Anterior cingulate cortex (tissue), 58 donors: Measurements from ENCODE around the gene CEP63.

Experiments used
- DNase-seq, 58 donors: peaks; one replicate each; lab custom pipeline; 2025; lab: John Stamatoyannopoulos, UW

The CEP63 gene

DNA sequence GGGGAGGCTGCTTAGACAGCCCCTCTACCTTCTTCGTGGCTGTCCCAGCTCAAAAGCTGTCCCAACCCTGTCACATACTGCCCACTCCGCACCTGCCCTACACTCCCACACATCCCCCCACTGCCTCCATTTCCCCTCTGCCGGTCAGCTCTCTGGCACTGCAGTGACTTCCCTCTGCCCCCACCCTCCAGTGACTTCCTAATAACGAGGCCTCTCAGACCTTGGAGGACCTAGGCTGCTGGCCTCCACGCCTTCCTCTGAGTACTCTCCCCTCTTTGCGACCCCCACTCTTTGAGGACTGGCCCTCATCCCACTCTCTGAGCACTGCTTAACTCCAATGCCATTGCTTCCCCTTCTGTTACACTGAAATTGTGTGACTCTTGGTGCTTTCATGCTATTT lies 119.7 kb downstream of the CEP63 start:
- DNase-seq = no peak

- DNase-seq = no peak
Observed at GRCh38 chr3:134606033-134607025, 120.5 kb downstream of the CEP63 start.

- DNase-seq = no peak
Observed at GRCh38 chr3:134607054-134608022, 121.5 kb downstream of the CEP63 start.

- DNase-seq = peak in 1 of 58 donors; percentile 5
Observed at GRCh38 chr3:134608023-134608770, 122.3 kb downstream of the CEP63 start.

DNA sequence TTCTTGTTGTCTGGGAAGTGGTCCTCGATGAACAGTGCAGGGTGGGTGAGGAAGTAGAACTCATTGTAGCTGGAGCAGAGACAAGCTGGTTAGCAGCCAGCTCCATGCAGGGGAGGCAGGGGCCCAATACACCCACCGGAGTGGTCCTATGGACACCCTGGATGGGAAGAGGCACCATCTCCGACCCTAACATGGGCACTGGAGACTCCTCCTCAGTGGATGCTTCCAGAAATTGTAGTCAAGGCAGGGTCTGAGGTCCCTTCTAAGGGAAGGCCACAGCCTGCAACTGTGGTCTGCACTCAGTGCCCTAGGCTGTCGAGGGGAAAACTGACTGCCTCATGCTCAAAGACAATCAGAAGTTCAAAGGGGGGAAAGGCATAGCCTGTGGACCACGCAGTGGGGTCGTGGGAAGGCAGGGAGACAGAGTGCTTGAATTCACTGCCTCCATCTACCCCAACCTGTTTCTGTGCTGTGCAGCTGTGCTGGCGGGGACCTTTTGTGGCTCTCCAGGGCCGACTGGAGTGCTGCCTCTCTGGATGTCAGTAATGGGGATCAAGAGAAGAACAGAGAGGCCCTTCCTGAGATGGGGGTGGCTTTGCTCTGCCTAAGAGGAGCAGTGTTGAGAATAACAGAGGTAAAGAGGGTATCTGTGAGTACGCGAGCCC lies 123.0 kb downstream of the CEP63 start:
- DNase-seq = no peak

GRCh38 chr3:134609821-134610431 lies 124.1 kb downstream of the CEP63 start:
- DNase-seq = no peak

DNA sequence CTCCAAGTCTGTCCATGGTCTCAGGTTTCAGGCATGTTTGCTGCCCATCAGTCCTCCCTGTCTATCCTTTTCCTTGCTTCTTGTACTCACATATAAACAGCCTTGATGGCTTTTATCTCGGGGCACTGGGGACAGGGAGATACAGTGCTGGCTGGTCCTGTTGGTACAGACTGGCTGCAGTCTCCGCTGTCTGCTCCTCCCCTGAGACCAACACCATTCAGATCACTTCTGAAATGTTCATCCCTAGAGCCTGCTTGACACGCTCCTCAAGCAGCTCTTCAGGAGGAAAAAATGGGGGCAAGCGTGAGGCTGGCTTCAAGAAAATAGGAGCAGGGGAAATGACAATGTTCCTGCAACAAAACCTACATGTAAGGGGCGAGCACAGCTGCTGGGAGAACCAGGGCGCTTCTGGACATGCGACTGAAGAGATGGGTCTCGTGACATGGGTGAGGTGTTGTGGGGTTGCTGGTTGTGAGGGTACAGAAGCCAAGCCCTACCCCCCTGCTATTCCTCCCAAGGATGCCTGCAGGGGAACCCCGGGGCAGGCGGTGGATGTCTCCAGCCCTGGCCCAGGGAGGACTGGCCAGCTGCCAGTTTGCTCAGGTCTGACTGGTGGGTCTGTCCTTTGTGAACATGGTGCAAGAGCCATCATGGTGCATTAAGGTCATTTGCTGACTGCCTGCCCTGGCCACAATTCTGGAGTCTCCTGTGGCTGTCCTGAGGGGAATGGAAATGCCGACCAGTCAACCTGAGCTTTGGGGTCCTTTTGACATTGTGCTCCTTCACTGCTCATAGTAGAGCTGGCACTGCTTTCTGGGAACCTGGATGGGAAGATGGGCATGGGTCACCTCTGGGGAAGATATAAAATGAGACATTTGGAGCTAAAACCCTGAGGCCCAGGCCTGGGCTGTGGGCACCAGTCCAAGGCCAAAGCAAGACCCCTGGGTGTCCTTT lies 124.9 kb downstream of the CEP63 start:
- DNase-seq = no peak

GRCh38 chr3:134611516-134611915 lies 125.7 kb downstream of the CEP63 start:
- DNase-seq = no peak

GRCh38 chr3:134613006-134613520 lies 127.2 kb downstream of the CEP63 start:
- DNase-seq = no peak

- no peak for DNase-seq
Observed at GRCh38 chr3:134614955-134615354, 129.1 kb downstream of the CEP63 start.

- DNase-seq = no peak
Observed at GRCh38 chr3:134615743-134616142, 129.9 kb downstream of the CEP63 start.

GRCh38 chr3:134617608-134618477 lies 132.0 kb downstream of the CEP63 start:
- no peak for DNase-seq

DNA sequence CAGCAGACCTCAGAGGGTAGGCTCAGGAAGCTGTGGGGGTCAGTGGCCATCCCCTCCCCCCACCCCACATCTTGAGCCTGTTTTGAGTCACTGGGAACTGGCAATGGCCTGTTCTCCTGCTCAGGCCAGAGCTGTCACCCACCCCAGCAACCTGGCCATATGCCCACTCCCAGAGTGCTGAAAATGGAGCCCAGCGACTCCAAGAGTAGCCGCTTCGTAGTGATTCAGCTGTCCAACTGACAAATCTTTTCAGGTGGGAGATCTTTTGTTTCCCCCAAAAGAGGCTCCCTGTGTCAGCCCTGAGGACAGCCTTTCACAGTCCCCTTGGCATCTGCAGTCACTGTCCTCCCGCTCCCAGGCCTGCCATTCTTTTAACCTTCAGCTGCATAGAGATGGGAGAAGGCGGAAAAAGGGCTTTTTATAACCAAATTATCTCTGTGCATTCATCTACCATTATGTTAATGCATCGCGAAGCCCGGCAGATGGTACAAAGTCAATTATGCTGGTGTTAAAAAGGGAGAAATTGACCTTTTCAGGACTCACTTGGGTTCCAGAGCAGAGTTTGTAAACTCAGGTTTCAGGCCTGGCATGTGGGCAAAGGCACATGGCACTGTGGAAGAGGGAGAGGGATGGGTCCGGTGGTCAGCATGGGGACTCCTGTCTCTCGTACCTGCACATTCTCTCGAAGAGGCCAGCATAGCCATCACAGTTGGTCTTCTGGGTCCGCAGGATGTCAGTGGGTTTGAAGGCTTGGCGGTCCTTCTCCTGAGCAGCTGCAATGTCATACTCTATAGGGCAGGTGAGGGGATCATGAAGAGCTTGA lies 132.8 kb downstream of the CEP63 start:
- DNase-seq = peak in 10 of 58 donors; percentile 5 to 32 (median 14)

DNA sequence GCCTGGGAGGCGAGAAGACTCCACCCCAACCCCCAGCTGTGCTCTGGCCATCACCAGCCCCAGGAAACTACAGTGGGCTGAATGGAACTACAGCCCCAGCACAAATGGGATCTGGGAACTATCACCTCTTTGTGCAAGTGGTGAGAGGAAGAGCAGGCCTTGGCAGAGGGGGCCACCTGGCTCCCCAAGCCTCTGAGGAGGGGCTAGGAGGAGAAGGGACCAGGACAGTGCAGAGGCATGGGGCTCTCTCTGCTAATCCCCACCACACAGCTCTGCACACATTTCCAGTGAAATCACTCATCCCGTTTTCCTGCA lies 133.4 kb downstream of the CEP63 start:
- DNase-seq = no peak

DNA sequence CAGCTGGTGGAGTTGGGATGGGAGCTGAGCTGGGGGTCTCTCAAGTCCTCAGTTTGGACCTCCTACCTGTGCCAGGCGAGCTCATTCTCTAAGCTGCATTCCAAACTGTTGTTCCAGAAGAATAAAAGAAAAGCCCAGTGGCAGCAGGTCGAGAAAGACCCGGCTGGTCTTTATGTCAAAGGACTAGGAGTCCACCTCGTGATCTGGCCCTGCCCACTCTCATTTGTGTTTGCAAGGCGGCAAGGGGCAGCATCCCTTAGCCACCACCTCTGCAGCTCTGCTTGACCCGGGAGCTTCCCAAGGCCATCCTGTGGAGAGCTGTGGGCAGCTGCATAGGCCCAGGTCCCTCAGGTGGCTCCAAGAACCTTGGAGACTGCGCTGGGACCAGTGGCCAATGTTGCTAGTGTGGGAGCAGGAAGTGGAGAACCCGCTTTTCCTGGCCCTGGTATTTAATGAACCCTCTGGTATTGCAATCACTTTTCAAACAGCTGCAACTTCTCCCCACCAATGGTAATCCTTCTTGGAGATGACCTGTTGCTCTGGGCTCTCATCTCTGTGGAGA lies 134.1 kb downstream of the CEP63 start:
- no peak for DNase-seq
